Activated CD8-positive, alpha-beta memory T cell treated with anti-CD3 and anti-CD28 coated beads for 4 hours (primary cell): ENCODE data around the gene UBL3.

Experiments used
- DNase-seq, 2 donors: peaks; one replicate each; pipeline ENCODE4 v3.0.0-alpha.2; 2020; ENCODE audit warnings: low read depth in 2 of 2

The UBL3 gene

DNA sequence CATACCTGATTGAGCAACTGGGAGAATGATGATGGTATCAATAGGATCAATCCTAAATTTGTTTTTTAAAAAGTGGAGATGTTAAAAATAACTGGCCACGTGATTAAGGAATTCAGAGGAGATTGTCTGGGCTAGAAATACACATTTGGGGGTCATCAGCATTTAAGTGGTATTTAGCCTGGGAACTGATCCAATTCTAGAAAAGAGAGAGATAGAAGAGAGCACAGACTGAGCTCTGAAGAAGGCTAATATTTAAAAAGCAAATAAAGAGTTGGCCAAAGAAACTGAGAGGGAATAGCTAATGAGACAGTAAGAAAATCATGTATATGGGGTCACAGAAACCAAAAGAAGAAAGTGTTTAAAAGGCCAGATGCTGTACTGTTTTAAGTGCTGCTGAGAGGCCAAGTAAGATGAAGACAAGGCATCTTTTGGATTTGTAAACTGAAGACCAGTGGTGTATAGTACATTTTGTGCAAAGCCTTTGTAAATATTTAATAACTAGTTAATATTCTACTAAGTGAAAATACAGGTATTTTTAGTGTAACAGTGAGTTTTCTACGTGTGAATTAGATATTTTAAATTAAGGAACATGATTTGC, 40.2 kb downstream of the UBL3 start:
- no peak for DNase-seq

DNA sequence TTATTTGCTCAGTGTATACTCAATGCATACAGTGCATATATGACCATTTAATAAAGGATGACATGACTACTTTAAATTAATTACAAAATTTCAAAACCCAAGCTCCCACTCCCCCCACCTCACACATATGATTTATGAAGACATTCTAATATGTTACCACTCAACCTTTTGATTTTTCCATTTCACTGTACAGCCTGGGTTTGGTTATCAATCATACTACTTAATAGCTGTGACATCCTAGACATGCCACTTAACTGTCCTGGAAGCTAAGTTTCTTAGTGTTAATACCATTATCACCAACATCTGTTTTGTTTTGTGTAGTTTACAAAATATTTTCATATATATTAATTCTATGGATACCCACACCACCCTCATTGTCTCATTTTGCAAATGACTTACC, 42.2 kb downstream of the UBL3 start:
- no peak for DNase-seq

DNA sequence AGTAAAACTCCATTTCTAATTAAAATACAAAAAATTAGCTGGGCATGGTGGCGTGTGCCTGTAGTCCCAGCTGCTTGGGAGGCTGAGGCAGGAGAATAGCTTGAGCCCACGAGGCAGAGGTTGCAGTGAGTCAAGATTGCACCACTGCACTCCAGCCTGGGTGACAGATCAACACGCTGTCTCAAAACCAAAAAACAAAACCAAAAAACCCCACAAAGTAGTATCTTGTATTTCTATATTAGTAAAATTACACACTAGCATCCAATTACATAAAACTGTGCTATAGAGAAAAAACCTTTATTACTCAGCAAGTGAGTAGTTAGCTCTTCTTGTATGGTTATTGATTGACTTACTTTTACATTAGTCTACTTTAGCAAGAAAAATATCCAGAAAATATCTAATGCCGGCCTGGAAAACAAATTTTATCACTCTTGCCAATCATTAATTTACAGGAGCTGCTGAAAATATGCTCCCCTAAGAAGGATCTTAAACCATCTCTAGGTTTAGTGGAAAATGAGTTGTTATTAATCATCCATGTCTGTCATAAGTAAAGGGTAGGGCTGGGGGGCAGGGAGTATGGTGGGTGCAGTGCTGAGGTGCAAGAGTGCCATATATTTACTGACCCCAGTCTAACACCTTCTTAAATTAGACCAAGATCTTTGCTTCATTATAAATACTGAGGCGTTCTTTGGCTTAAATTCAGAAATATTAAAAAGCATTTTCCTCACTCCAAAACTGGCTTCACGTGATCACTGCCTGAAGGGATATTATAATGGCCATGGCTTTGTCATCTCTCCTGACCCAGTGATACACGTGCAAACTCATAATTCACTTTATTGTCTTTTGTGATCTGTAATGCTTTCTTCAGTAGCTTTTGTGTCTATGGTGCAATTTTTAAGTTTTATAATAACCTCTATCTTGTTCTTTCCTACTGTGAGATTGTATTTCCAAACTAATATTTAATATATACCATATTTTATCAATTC, 44.1 kb downstream of the UBL3 start:
- DNase-seq = no peak

DNA sequence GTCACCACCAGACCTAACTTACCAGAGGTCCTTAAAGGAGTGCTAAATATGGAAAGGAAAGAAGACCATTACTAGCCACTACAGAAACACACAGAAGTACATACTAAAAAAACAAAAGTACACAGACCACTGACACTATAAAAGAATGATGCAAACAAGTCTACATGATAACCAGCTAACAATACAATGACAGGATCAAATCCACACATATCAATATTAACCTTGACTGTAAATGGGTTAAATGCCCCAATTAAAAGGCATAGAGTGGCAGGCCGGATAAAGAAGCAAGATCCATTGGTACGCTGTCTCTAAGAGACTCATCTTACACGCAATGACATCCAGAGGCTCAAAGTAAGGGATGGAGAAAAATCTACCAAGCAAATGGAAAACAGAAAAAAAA, 47.2 kb downstream of the UBL3 start:
- no peak for DNase-seq

DNA sequence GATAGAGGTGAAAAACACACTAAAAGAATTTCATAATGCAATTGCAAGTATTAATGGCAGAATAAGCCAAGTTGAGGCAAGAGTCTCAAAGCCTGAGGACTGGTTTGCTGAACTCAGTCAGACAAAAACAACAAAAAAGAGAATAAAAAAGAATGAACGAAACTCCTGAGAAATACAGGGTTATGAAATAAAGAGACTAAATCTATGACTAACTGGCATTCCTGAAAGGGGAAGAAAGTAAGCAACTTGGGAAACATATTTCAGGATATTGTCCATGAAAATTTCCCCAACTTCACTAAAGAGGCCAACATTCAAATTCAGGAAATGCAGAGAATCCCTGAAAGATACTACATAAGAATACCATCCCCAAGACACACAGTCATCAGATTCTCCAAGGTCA, 47.8 kb downstream of the UBL3 start:
- no peak for DNase-seq

DNA sequence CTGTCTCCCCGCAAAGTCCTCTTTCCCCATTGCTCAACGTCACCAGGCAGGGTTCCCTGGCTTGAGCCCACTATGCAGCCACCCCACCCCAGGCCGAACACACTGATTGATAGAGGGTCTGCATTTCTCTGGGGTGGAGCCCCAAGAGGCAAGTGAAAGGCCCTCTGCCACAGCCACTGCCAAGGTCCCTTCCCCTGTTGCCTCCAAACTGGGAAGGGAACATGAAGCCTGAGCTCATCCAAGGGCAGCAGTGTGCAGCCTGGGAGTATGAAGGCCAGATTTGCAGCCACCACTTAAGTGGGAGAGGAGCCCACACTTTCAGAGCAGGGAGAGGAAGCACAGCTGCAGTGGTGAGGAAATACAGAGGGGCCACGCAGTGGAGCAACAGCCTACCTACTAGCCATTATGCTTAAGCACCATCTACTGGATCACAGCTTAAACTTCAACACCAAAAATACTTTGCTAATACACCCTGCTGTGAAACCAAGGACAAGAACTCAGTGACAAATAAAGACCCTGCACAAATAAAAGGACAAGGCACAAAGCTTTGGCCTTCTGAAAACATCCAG, 48.6 kb downstream of the UBL3 start:
- no peak for DNase-seq

DNA sequence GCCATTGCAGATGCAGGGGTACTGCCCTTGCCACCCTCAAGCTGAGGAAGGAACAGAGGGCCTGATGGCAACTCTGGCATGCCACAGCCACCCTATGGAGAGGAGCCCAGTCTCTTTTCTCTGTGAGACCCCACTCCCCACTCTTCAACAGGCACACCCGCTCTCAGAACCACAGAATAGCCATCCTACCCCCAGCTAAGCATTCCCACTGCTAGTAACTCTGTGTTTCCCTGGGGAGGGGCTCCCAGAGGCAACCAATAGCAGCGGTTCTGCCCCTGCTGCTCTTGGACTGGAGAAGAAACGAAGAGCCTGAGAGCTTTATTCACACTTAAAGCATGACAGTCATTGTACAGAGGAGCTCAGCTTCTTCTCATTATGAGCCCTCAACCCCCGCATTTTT, 49.3 kb downstream of the UBL3 start:
- no peak for DNase-seq

DNA sequence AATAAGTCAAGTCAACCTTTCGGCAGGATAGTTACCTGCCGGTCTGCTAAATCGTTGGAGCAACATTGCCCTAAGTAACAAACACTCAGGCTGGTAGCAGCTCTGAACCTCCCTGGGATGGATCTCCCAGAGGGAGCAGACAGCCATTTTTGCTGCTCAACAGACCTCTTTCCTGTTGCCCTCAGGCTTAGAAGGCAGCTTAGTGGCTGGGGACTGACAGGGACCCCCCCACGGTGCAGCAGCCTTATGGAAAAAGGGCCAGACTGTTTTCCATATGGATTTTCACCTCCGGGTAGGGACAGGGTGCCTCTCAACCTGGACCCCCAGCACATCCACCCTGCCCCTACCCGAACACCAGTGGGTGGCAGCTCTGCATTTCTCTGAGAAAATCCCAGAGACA, 49.7 kb downstream of the UBL3 start:
- no peak for DNase-seq

DNA sequence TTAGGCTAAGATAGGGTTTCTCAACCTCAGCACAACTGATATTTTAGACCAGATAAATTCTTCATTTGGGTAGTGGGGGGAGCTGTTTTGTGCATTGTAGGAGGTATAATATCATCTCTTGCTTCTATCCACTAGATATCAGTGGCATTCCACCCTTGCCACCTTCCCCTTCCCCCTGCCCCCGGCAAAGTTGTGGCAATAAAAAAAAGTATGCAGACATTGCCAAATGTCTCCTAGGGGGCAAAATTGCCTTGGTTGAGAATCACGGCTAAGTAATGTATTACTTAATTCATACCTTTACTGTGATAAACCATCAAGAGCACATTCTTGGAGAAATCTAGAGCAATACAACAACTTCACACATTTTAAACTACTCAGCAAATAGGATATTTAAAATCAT, 51.4 kb downstream of the UBL3 start:
- DNase-seq = no peak

DNA sequence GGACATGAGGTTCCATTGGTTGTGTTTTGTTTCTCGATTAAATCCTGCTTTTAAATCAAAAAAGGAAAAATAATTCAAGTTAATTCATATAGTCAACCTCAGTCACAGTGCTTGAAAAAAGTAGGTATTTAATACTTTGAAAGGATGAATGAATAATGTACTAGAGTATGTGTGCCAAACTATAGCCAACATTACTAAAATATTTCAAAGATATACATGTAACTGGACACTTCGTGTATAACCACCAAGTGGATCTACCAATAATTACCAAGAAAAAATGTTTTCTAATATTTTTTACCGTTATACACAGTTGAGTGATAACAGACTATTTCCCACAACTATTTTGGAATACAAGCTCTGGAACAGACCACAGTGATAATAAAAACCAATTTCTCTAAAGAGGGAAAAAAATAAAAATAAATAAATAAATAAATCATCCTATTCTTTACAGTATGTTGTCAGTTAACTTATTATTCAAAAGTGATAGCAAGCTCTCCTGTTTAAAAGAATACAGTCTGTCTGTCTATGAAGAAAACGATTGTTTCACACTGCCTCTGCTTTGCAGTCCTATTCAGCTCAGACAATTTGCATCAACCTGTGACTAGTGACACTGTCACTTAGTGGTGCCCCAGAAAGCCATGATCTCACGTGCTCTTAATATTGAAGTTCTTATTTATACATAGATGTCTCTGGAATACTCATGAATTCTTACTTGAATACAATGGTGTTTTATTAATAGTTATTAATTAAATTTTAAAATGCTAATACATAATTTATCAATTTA, 58.2 kb downstream of the UBL3 start:
- DNase-seq = no peak

DNA sequence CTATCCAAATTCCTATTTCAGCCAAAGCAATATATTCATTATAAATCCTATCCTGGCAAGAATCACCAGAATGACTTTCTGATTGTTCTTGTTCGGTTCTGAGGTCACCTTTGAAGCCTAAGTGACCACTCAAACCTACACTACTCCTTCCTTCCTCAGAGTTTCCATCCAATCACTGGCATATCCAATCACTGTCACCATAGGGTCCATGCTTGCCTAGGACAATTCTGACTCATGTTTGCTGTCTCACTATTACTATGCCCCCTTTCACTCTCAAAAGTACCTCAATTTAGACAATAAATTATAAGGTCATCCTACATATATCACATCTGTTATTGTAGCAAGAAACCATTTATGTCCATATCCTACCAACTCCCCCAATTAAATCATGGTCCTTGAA, 58.9 kb downstream of the UBL3 start:
- DNase-seq = no peak

DNA sequence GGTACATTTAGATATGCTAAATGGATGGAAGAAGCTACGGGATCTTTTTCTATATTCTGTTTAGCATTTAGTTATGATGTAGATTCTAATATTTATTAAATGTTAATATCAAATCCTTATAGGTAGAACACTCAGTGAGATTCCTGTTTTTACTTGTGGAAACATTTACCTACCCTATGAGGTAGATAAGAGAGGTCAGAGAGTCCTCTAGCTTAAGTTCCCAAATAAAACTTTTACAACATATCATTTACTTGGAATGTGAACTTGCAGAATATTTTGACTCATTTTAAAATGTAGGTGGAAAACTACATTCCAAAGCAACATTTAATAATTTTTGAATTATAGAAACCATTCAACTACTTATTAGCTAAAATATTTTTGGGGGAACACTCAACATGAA, 63.7 kb downstream of the UBL3 start:
- no peak for DNase-seq

DNA sequence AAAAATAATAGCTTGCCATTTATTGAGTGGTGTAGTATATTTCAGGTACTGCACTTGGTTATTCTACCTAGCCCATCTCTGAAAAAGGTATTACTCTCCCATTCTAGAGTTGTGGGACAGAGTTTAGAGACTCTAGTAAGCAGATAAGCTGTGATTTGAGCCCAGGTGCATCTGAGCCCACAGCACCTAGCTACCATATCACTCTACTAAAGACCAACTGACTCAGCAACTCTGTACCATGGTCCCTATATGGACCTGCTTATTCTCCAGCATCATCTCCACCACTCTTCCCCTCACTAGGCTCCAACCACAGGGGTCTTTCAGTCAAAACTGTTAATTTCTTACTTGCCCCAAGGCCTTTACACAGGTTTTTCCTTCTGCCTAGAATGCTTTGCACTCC, 64.4 kb downstream of the UBL3 start:
- DNase-seq = no peak

DNA sequence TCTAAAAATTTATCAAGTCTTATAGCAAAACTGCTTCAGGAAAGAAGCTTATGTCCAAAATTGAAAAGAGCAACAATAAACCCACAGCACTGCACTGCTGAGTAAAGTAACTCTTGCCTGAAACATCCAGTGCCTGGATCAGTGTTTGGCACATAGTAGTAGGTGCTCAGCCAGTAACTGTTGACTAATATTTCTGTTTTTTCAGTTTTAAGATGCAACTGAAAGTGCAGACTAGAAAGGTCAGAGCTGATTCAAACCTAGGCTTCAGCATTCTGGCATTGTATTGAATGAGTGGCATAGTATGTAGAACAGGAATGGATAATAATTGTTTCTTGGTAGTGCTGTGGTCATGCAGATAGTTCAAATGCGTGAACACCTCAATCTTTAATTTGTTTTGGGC, 67.6 kb downstream of the UBL3 start:
- DNase-seq = no peak

DNA sequence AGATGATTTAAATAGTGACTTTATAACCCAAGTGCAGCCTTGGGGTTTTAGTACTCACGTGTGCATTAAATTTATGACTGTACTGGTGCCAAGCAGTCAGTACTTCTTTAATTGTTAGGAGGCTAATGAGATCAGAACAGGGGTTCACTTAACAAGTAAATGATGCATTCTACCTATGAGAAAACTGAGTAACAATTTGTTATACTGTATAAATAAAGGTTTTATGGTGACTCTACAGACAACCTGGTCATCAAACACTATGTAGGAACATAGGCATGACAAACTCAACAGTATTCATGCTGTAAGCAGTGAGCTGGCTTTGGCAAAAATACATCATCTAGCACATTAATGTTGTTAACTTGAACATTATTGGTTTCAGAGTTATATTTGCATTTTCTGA, 75.6 kb downstream of the UBL3 start:
- DNase-seq = no peak

DNA sequence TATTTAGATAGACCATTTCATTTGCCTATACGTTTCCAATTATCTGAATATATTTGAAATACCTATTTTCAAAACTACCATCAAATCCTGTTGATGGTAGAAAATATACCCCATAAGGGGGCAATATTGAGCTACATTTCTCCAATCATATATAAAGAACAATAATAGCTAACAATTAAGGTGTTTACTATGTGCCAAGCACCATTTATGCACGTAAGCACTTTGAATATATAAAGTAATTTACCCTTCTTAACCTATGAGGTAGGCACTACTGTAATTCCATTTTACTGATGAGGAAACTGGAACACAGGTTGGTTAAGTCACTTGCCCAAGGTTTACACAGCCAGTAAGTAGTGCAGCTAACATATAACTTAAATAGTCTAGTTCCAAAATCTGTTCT, 79.2 kb downstream of the UBL3 start:
- DNase-seq = no peak

DNA sequence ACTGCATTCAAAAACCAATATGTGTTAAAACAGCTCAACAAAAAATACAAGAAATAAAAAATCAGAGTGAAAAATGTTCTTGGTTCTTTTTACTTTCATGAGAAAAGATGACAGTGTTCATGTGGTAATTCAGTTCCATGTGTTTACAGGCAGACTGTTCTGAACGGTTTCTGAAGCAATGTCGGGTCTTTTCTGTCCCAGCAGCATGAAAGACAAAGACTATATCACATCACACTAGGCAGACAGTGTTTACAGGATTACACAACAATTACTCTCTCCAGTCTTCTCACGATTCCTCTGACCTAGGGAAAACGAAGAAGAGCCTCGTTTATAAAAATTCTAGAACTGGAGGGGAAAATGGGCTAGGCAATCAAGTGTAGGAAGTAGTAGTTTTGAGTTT, 83.4 kb downstream of the UBL3 start:
- DNase-seq = no peak

DNA sequence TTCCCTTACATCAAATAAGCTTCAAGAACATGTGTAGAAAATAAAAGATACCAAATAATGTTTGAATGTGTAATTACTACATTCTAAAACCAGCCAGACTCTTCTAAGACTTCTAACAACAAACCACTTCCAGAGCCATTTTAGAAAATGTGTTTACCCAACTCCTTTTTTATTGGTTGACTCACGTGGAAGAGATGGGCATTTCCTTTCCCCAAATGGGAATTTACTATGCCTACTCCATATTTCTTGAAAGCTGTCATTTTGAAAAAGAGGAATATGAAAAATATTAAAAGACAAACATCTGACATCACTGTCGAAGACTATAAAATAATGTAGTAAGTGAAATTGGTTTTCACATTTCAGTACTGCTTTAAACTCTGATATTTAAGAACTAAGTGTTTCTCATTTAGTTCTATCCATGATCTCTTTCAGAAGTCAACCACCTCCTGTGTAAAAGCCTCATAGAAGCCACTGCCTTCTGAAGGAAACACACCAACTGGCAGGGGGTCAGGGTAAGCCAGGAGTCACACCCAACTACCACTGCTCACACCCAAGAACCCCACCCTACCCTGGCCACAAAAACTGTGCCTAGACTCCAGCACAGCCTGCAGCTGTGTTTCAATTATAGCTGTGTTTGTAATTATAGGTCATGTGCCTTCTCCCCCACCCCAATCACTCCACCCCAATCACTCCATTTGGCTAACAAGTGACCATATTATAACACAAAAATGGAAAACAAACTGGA, 86.8 kb downstream of the UBL3 start:
- DNase-seq = no peak

DNA sequence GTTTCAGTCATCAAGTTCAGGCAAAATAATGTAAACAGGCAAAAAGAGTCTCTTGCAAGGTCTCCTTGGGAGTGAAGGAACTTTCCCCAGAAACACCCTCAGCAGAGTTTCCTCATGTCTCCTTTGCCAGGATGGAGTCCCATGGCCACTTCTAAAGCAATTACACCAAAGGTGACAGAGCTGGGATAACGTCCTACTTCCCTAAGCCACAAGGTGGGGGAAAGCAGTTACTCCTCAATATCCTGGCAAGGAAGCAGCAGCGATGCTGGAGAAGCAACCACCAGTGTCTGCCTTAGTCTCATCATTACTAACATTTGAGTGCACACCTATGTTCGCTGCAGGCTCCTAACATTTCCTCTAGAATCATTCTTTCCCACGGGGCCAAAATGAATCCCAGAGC, 88.6 kb downstream of the UBL3 start:
- no peak for DNase-seq

DNA sequence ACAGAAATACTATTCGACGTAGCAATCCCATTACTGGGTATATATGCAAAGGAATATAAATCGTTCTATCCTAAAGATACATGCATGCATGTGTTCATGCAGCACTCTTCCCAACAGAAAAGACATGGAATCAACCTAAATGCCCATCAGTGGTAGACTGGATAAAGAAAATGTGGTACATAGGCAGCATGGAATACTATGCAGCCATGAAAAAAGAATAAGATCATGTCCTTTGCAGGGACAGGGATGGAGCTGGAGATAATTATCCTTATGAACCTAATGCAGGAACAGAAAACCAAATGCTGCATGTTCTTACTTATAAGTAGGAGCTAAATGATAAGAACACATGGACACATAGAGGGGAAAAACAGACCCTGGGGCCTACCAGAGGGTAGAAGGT, 89.3 kb downstream of the UBL3 start:
- DNase-seq = no peak

DNA sequence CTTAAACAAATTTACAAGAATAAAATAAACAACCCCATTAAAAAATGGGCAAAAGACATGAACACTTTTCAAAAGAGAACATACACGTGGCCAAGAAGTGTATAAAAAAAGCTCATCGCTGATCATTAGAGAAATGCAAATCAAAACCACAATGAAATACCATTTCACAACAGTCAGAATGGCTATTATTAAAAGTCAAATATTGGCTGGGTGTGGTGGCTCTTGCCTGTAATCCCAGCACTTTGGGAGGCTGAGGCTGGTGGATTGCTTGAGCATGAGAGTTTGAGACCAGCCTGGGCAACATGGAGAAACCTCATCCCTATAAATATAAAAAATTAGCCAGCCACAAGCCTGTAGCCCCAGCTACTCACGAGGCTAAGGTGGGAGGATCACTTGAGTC, 89.9 kb downstream of the UBL3 start:
- no peak for DNase-seq
